Measurements from ENCODE around the gene PRLHR. TPM values are rescaled to one million over a fixed set of nuclear protein-coding genes. Genes with fewer than 3 reads are reported as not detected.

PRLHR gene
- polyA plus RNA-seq, 1 donor = 1.1 TPM

DNA sequence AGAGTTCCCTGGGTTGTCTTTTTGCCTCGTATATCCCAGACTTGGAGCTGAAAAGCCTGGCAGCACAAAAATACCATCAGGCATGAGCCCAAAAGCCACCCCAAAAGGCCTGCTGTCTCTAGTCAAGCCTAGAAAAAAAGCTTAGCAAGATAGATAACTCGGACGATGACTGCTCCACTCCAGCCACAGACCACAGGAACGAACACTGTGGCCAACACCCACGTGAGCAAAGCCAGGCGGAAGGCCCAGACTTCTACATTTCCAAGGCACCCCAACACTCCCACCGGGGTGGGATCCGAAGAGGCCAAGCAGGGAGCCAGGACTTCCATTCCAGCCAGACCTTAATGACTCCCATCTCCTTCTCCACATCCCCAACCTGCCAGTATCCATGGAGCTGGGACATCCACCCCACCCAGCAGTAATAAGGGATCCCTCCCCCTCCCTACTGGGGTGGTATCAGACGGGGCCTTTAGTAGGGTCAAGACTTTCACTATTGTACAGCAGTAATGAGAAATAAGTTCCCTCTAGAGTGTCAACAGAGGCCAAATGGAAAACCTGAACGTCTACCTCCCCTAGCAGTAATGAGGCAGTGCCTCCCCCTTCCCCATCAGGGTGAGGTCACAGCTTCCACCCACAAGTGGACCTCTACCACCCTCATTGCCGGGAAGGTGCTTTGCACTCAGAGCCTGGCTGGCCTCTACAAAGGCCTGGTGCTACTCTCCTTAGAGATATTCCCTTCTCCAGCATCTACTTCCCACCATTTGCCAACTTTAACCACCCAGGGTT lies 23.0 kb downstream of the PRLHR start:
- Histone ChIP-seq H3K27me3 (ENCODE audit: control insufficient read depth, insufficient read depth, low read length) (peaks cover 6% of the 10 kb centered on the region), H3K36me3 (ENCODE audit: control insufficient read depth, insufficient read depth, low read length) (no peaks in the 10 kb centered on the region), H3K9me3 (ENCODE audit: control insufficient read depth, low read depth, low read length) (no peaks in the 10 kb centered on the region), H3K4me3 (ENCODE audit: low read length) (no peak overlapping the region), H3K4me1 (ENCODE audit: control insufficient read depth, insufficient read depth, low read length) (no peaks in the 10 kb centered on the region), H3K27ac (ENCODE audit: low read length) (no peak overlapping the region)
- no peak for DNase-seq
- WGBS (ENCODE audit: insufficient coverage, low lambda C conversion rate) = no CpG with 5 or more reads among the region's 11 CpGs

DNA sequence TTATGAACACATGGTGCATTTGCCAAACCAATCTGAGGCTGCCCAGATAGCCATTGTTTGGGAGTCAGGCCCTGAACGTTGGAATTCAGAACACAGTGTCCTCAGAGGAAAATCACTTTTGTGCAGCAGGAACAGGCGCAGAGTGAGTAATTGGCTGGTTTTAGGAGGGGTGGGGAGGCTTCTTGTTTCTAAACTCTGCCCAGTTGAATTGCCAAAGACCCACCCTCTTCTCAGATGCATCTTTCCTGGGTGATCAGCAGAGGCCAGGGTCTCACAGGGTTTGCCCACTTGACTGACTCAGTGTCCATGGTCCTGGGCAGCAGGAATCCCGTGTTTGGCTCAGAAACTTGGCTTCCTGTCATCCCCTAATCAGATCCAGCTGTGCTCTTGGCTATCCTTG lies 24.3 kb downstream of the PRLHR start:
- Histone ChIP-seq H3K36me3 (ENCODE audit: control insufficient read depth, insufficient read depth, low read length) (no peaks in the 10 kb centered on the region), H3K27ac (ENCODE audit: low read length) (no peak overlapping the region), H3K4me3 (ENCODE audit: low read length) (no peak overlapping the region), H3K9me3 (ENCODE audit: control insufficient read depth, low read depth, low read length) (no peaks in the 10 kb centered on the region), H3K4me1 (ENCODE audit: control insufficient read depth, insufficient read depth, low read length) (no peaks in the 10 kb centered on the region), H3K27me3 (ENCODE audit: control insufficient read depth, insufficient read depth, low read length) (peaks cover 2% of the 10 kb centered on the region)
- no peak for DNase-seq
- WGBS (ENCODE audit: insufficient coverage, low lambda C conversion rate) = no CpG with 5 or more reads among the region's 3 CpGs

GRCh38 chr10:118570591-118570990 lies 24.9 kb downstream of the PRLHR start:
- Histone ChIP-seq H3K9me3 (ENCODE audit: control insufficient read depth, low read depth, low read length) (no peaks in the 10 kb centered on the region), H3K27ac (ENCODE audit: low read length) (no peak overlapping the region), H3K36me3 (ENCODE audit: control insufficient read depth, insufficient read depth, low read length) (no peaks in the 10 kb centered on the region), H3K27me3 (ENCODE audit: control insufficient read depth, insufficient read depth, low read length) (peaks cover 2% of the 10 kb centered on the region), H3K4me3 (ENCODE audit: low read length) (no peak overlapping the region), H3K4me1 (ENCODE audit: control insufficient read depth, insufficient read depth, low read length) (no peaks in the 10 kb centered on the region)
- no CpG with 5 or more reads among the region's 5 CpGs for WGBS (ENCODE audit: insufficient coverage, low lambda C conversion rate)
- no peak for DNase-seq

- WGBS (ENCODE audit: insufficient coverage, low lambda C conversion rate) = no CpG with 5 or more reads among the region's 3 CpGs
- Histone ChIP-seq H3K27ac (ENCODE audit: low read length) (no peak overlapping the region), H3K4me3 (ENCODE audit: low read length) (no peak overlapping the region), H3K27me3 (ENCODE audit: control insufficient read depth, insufficient read depth, low read length) (peaks cover 3% of the 10 kb centered on the region), H3K4me1 (ENCODE audit: control insufficient read depth, insufficient read depth, low read length) (no peaks in the 10 kb centered on the region), H3K9me3 (ENCODE audit: control insufficient read depth, low read depth, low read length) (no peaks in the 10 kb centered on the region), H3K36me3 (ENCODE audit: control insufficient read depth, insufficient read depth, low read length) (no peaks in the 10 kb centered on the region)
- DNase-seq = no peak
These were observed 25.6 kb downstream of the PRLHR start for GRCh38 chr10:118569882-118570252.

DNA sequence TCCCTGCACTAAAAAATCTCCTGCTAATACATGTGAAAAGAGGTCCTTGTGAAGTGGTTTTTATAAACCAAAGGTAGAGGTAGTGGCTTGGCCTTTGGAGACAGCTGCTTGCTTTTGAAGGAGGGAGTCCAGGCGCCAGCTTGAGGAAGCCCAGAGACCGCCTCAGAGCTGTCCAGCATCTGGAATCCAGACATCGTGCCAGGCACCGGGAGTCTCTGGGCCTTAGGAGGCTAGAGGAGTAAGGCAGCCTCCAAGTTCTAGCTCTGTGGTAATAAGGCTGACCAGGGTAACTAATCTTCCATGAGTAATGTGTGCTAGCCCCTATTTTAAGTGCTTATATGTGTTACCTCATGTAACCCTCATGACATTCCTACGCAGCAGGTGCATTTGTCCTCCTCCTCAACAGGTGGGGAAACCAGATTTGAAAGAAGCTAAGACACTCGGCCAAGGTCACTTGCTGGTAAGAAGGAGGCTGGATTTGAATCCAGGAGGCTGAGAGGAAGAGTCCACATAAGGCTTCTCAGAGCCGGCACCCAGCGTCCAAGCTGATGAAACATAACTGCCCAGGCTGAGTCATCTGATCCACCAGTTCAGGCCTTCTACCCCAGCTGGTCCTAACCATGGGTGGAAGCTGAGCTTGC lies 26.1 kb downstream of the PRLHR start:
- no CpG with 5 or more reads among the region's 8 CpGs for WGBS (ENCODE audit: insufficient coverage, low lambda C conversion rate)
- no peaks in the 10 kb centered on the region for H3K4me1 ChIP-seq (ENCODE audit: control insufficient read depth, insufficient read depth, low read length)

GRCh38 chr10:118568327-118568848 lies 27.1 kb downstream of the PRLHR start:
- Histone ChIP-seq H3K36me3 (ENCODE audit: control insufficient read depth, insufficient read depth, low read length) (no peaks in the 10 kb centered on the region), H3K27ac (ENCODE audit: low read length) (no peak overlapping the region), H3K27me3 (ENCODE audit: control insufficient read depth, insufficient read depth, low read length) (peaks cover 9% of the 10 kb centered on the region), H3K4me3 (ENCODE audit: low read length) (no peak overlapping the region), H3K9me3 (ENCODE audit: control insufficient read depth, low read depth, low read length) (no peaks in the 10 kb centered on the region), H3K4me1 (ENCODE audit: control insufficient read depth, insufficient read depth, low read length) (no peaks in the 10 kb centered on the region)
- no CpG with 5 or more reads among the region's 10 CpGs for WGBS (ENCODE audit: insufficient coverage, low lambda C conversion rate)
- DNase-seq = peak; percentile 48 to 52

More for the DNA sequence above, 26.1 kb downstream of the PRLHR start:
- Histone ChIP-seq H3K27me3 (ENCODE audit: control insufficient read depth, insufficient read depth, low read length) (peaks cover 8% of the 10 kb centered on the region), H3K9me3 (ENCODE audit: control insufficient read depth, low read depth, low read length) (no peaks in the 10 kb centered on the region), H3K4me3 (ENCODE audit: low read length) (no peak overlapping the region), H3K36me3 (ENCODE audit: control insufficient read depth, insufficient read depth, low read length) (no peaks in the 10 kb centered on the region), H3K27ac (ENCODE audit: low read length) (no peak overlapping the region)
- DNase-seq = no peak

GRCh38 chr10:118567701-118568248 lies 27.7 kb downstream of the PRLHR start:
- WGBS (ENCODE audit: insufficient coverage, low lambda C conversion rate) = no CpG with 5 or more reads among the region's 11 CpGs
- Histone ChIP-seq H3K27me3 (ENCODE audit: control insufficient read depth, insufficient read depth, low read length) (peaks cover 9% of the 10 kb centered on the region), H3K9me3 (ENCODE audit: control insufficient read depth, low read depth, low read length) (no peaks in the 10 kb centered on the region), H3K4me1 (ENCODE audit: control insufficient read depth, insufficient read depth, low read length) (no peaks in the 10 kb centered on the region), H3K4me3 (ENCODE audit: low read length) (no peak overlapping the region), H3K27ac (ENCODE audit: low read length) (no peak overlapping the region), H3K36me3 (ENCODE audit: control insufficient read depth, insufficient read depth, low read length) (no peaks in the 10 kb centered on the region)
- DNase-seq = no peak

DNA sequence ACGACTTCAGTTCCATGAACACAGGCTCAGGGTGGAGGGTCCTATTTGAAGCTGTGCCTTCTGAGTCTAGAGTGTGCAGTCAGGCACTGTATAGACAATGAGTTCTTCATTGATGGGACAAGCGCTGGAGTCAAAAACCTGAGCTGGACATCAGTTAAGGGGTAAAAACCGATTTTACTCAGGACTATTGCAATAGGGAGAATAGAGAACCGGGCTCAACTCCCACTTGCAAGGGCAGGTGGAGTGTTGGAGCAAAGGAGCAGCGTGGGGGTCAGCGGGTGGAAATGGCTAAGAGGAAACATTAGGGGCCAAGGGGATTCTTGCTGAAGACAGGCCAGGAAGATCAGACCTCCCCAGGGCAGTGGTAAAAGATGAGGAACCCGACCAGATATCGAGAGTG lies 28.5 kb downstream of the PRLHR start:
- DNase-seq = no peak
- H3K4me3 ChIP-seq (ENCODE audit: low read length) = no peak overlapping the region
- H3K27ac ChIP-seq (ENCODE audit: low read length) = no peak overlapping the region
- no peaks in the 10 kb centered on the region for H3K9me3 ChIP-seq (ENCODE audit: control insufficient read depth, low read depth, low read length)
- 92% methylated on average over 2 of the region's 8 CpGs for WGBS (ENCODE audit: insufficient coverage, low lambda C conversion rate)
- H3K36me3 ChIP-seq (ENCODE audit: control insufficient read depth, insufficient read depth, low read length) = no peaks in the 10 kb centered on the region
- no peaks in the 10 kb centered on the region for H3K4me1 ChIP-seq (ENCODE audit: control insufficient read depth, insufficient read depth, low read length)
- peaks cover 6% of the 10 kb centered on the region for H3K27me3 ChIP-seq (ENCODE audit: control insufficient read depth, insufficient read depth, low read length)

GRCh38 chr10:118565301-118566075 lies 30.0 kb downstream of the PRLHR start:
- WGBS (ENCODE audit: insufficient coverage, low lambda C conversion rate) = 40% methylated on average over 1 of the region's 12 CpGs
- no peaks in the 10 kb centered on the region for H3K36me3 ChIP-seq (ENCODE audit: control insufficient read depth, insufficient read depth, low read length)
- H3K4me1 ChIP-seq (ENCODE audit: control insufficient read depth, insufficient read depth, low read length) = no peaks in the 10 kb centered on the region
- no peaks in the 10 kb centered on the region for H3K9me3 ChIP-seq (ENCODE audit: control insufficient read depth, low read depth, low read length)
- peaks cover 9% of the 10 kb centered on the region for H3K27me3 ChIP-seq (ENCODE audit: control insufficient read depth, insufficient read depth, low read length)
- DNase-seq = no peak
- H3K27ac ChIP-seq (ENCODE audit: low read length) = no peak overlapping the region
- H3K4me3 ChIP-seq (ENCODE audit: low read length) = no peak overlapping the region

GRCh38 chr10:118564652-118565051 lies 30.8 kb downstream of the PRLHR start:
- H3K9me3 ChIP-seq (ENCODE audit: control insufficient read depth, low read depth, low read length) = no peaks in the 10 kb centered on the region
- WGBS (ENCODE audit: insufficient coverage, low lambda C conversion rate) = no CpG with 5 or more reads among the region's 6 CpGs
- no peaks in the 10 kb centered on the region for H3K4me1 ChIP-seq (ENCODE audit: control insufficient read depth, insufficient read depth, low read length)
- no peaks in the 10 kb centered on the region for H3K36me3 ChIP-seq (ENCODE audit: control insufficient read depth, insufficient read depth, low read length)
- H3K27me3 ChIP-seq (ENCODE audit: control insufficient read depth, insufficient read depth, low read length) = peaks cover 9% of the 10 kb centered on the region
- H3K27ac ChIP-seq (ENCODE audit: low read length) = no peak overlapping the region
- no peak overlapping the region for H3K4me3 ChIP-seq (ENCODE audit: low read length)
- no peak for DNase-seq
